HG03097 (cell line): ENCODE measurements around the gene TECPR2.
"Not testable (repeated sequence)": the region's sequence is repeated elsewhere in the genome, so short reads cannot be mapped to it uniquely, and the experiment has no call there.

Experiments
- ATAC-seq: cut with Tn5 transposase; IDR thresholded peaks from one replicate; pipeline ENCODE4 v1.9.1; 2021; ENCODE audit not compliant: unreplicated experiment, low FRiP score

The TECPR2 gene

DNA sequence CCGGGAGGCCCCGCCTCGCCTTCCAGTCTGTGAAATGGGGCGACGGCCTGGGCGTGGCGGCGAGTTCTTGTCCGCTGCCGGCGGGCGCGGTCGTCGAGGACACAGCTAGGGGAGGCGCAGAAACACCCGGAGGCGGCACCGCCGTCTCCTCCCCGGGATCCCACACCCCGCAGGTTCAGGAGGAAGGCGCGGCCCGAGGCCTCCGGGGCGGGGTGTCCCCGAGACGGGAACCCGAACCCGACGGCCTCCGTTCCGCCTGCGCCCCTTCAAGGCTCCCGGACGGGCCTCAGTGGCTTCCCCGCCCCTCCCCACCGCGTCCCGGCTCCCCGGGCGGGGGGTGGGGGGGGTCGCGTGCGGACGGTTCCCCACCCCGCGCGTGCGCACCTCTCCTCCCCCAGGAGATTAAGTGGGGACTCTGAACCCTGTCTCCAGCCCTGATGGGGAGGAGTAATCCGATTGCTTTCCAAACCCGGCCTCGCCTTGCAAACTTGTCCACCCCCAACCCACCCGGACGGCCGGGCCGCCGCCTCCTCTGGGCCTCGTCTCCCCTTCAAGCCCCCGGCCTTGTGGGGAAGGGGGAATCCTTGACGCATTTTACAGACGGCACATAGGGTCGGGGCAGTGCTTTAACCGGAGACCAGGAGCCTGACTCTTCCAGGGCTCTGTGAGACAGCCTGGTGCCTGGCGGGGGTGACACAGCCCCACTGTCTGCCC lies 182.2 kb downstream of the TECPR2 start:
- no peak for ATAC-seq

DNA sequence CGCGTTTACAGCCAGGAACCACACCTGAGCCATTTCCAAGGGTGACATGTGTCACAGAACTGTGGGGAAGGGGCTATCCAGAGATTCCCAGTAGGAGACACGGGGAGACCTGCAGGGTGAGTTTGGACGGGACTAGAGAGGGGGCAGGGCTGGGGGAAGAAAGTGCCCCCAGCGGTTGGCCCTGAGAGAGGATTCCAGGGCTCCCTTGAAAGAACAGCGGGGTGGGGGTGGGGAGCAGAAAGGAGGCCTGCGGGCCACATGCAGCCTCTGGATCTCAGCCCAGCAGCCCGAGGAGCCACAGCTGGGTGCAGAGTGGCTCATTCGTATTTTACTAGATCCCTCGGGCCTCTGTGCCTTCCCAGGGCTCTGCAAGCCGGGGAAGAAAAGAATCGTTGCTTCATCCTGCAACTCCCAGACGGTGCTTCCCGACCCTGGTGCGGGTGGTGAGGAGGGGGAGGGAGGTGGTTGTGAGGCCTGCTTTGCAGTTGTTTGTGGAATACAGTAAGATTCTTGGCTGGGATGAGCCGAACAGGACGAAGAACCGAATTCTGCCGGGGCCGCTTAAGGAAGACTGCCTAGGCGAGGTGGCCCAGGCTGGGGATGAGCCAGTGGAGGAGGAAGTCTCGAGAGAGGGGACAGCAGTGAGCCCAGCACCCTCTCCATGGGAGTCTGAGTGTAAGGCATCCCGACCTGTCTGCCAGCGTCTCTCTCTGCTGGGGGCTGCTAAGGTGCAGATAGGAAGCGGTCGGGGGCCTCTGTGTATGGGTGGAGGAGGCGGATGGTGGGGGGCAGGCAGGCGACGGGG lies 182.9 kb downstream of the TECPR2 start:
- ATAC-seq: no peak

DNA sequence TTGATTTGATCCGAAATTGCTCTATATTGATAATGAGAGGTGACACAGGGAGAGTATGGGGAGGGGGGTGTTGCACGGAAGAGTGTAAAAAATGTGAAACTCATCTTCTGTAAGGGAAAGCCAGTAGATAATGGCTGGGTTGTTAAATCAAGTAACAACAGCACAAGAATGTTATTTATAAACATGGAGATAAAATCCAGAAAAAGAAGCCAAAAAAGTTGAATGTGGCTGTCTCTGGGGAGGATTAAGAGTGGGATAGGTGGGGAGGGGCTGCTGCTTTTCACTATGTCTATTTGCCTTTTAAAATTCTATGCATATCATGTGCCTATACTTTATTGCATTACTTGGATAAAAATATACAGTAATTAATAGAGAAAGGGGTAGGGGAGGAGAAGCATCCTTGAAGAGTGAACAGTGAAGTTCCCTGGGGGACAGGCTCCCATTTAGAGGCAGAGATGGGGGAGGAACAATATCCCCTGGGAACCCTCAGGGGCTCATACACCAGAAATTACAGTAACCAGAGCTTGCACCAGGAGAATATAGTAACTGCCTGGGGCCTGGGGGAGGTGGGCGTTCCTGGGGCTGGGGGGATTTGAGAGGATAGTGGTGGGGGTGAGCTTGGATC lies 186.0 kb downstream of the TECPR2 start:
- ATAC-seq: no peak

DNA sequence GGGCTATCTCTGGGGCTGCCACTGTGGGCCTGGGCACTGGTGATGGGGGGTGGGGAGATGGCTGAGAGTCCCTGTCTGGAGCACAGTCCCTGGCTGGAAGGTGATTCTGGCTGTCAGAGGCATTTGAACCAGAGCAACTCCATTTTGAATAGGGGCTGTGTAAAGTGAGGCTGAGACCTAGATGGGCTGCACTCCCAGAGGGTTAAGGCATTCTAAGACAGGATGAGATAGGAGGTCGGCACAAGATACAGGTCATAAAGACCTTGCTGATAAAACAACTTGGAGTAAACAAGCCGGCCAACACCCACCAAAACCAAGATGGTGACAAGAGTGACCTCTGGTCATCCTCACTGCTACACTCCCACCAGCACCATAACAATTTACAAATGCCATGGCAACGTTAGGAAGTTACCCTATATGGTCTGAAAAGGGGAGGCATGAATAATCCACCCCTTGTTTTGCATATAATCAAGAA lies 188.2 kb downstream of the TECPR2 start:
- not testable (repeated sequence) for ATAC-seq
